ENCODE data around the gene TEDC2. TPM values are rescaled to one million over a fixed set of nuclear protein-coding genes. Genes with fewer than 3 reads are reported as not detected.
A peak's percentile ranks its signal among the peaks of the same experiment; 100 is the strongest.

TEDC2 gene
- total and polyA plus RNA-seq, 9 of the 15 experiments (the other 6 are each of a cell fraction or from before 2014, with no cell fraction given), result 0.75 to 57.0 (median 17.6) TPM

GRCh38 chr16:2495041-2495440, 35.1 kb downstream of the TEDC2 start:
- DNase-seq (ENCODE audit: extremely low read depth in 1 of 4, low spot score in 3 of 4) (no peak), ATAC-seq (no peak), FAIRE-seq (no peak)
- in situ Hi-C loops (cut with MboI), result no loop called here
- Histone ChIP-seq H3K4me1 (replicated peaks in 1 of 2; ENCODE audit: control insufficient read depth in 2 of 2, insufficient read depth in 2 of 2, low read length in 2 of 2) (peaks cover 17 to 51% of the 10 kb centered on the region in 2 experiments; a peak in 4 of 5 replicates), H3K9me1 (ENCODE audit: control insufficient read depth, insufficient read depth, low read length) (no peaks in the 10 kb centered on the region), H3K4me2 (ENCODE audit: insufficient read depth, low read length) (no peak overlapping the region), H4K20me1 (replicated peaks; ENCODE audit: control insufficient read depth, insufficient read depth, low read length) (peaks cover 6% of the 10 kb centered on the region), H3K27ac (ENCODE audit: extremely low read depth, low read depth, low read length) (no peak overlapping the region), H3K36me3 (ENCODE audit: control insufficient read depth, insufficient read depth, low read length) (peaks cover 51% of the 10 kb centered on the region; the same call in 2 of the 3 replicates), H3K4me3 (no peak overlapping the region), H3K9ac (ENCODE audit: insufficient read depth in 1 of 2, low read depth in 2 of 2, low read length in 2 of 2) (peak overlapping the region in 1 of 2 experiments; percentile 72; a peak in 1 of 4 replicates), H3K79me2 (ENCODE audit: control insufficient read depth, insufficient read depth, low read length) (peaks cover 24% of the 10 kb centered on the region), H3K27me3 (ENCODE audit: control insufficient read depth in 2 of 2, insufficient read depth in 2 of 2, low read length in 2 of 2) (no peaks in the 10 kb centered on the region), H3K9me3 (replicated peaks; ENCODE audit: control insufficient read depth, insufficient read depth, low read depth, low read length) (no peaks in the 10 kb centered on the region), H2AFZ (ENCODE audit: low read depth, low read length) (no peak overlapping the region)
- intact Hi-C loops (cut with micrococcal nuclease), result loop anchor here (5.0 kb wide), 1 partner anchor 298 kb away; the partner anchor contains the start of gene CASKIN1
- ChIA-PET POLR2A (interaction anchor here (0.6 to 2.3 kb wide), 2 partner anchors 10 to 52 kb away, joined by 3 to 7 read pairs; no protein-coding TSS in a partner anchor), CTCF (ENCODE audit: low intra/inter-chr PET ratio) (no interaction called here)
- WGBS (ENCODE audit: insufficient coverage, low coverage, missing lambda C conversion rate), result 91% methylated on average over 5 of the region's 5 CpGs
- no TSS peak for BruUV-seq (replicated peaks)
- no peak for TF ChIP-seq CEBPG (CRISPR knock-in tag; IDR thresholded peaks at IDR 0.05)
- TF ChIP-seq CEBPG (tag; conservative IDR thresholded peaks at IDR 0.05 in 1 of 2, IDR thresholded peaks at IDR 0.05 in 1 of 2), result no peak
- TF ChIP-seq ZNF217 (CRISPR knock-in tag; IDR thresholded peaks at IDR 0.05), result no peak
- TF ChIP-seq ARID4B (CRISPR knock-in tag; IDR thresholded peaks at IDR 0.05), result no peak
- TF ChIP-seq TFAM (CRISPR knock-in tag; conservative IDR thresholded peaks at IDR 0.05), result no peak
- TF ChIP-seq ZKSCAN8 (CRISPR knock-in tag; IDR thresholded peaks at IDR 0.05), result no peak
- no peak for TF ChIP-seq RFX7 (CRISPR knock-in tag; IDR thresholded peaks at IDR 0.05)
- no peak for TF ChIP-seq BRCA1 (IDR thresholded peaks at IDR 0.05)
- no peak for TF ChIP-seq BRCA1 (CRISPR knock-in tag; IDR thresholded peaks at IDR 0.05)
- TF ChIP-seq, protein P1, sequence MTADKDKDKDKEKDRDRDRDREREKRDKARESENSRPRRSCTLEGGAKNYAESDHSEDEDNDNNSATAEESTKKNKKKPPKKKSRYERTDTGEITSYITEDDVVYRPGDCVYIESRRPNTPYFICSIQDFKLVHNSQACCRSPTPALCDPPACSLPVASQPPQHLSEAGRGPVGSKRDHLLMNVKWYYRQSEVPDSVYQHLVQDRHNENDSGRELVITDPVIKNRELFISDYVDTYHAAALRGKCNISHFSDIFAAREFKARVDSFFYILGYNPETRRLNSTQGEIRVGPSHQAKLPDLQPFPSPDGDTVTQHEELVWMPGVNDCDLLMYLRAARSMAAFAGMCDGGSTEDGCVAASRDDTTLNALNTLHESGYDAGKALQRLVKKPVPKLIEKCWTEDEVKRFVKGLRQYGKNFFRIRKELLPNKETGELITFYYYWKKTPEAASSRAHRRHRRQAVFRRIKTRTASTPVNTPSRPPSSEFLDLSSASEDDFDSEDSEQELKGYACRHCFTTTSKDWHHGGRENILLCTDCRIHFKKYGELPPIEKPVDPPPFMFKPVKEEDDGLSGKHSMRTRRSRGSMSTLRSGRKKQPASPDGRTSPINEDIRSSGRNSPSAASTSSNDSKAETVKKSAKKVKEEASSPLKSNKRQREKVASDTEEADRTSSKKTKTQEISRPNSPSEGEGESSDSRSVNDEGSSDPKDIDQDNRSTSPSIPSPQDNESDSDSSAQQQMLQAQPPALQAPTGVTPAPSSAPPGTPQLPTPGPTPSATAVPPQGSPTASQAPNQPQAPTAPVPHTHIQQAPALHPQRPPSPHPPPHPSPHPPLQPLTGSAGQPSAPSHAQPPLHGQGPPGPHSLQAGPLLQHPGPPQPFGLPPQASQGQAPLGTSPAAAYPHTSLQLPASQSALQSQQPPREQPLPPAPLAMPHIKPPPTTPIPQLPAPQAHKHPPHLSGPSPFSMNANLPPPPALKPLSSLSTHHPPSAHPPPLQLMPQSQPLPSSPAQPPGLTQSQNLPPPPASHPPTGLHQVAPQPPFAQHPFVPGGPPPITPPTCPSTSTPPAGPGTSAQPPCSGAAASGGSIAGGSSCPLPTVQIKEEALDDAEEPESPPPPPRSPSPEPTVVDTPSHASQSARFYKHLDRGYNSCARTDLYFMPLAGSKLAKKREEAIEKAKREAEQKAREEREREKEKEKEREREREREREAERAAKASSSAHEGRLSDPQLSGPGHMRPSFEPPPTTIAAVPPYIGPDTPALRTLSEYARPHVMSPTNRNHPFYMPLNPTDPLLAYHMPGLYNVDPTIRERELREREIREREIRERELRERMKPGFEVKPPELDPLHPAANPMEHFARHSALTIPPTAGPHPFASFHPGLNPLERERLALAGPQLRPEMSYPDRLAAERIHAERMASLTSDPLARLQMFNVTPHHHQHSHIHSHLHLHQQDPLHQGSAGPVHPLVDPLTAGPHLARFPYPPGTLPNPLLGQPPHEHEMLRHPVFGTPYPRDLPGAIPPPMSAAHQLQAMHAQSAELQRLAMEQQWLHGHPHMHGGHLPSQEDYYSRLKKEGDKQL (CRISPR knock-in tag; IDR thresholded peaks at IDR 0.05; ENCODE audit: borderline replicate concordance), result no peak
- no peak for TF ChIP-seq BACH1 (tag; IDR thresholded peaks at IDR 0.05)
- TF ChIP-seq KAT8 (IDR thresholded peaks at IDR 0.05; ENCODE audit: low read depth), result no peak
- no peak for TF ChIP-seq KLF13 (tag; IDR thresholded peaks at IDR 0.05; ENCODE audit: borderline replicate concordance, low read depth)
- TF ChIP-seq ZNF239 (CRISPR knock-in tag; IDR thresholded peaks at IDR 0.05), result no peak

Measured in K562 (cell line).